ENCODE measurements around the gene SLC27A1. TPM values are rescaled to one million over a fixed set of nuclear protein-coding genes. Genes with fewer than 3 reads are reported as not detected.

Gene SLC27A1
- total and polyA plus RNA-seq, 10 of the 15 experiments (the other 5 are each of a cell fraction or from before 2014, with no cell fraction given) = 0.11 to 2.3 (median 1.2) TPM

- ChIA-PET CTCF (interaction anchor here (1.0 to 6.0 kb wide), 2 partner anchors 75 to 83 kb away, joined by 4 to 36 read pairs; partner anchors contain the start of gene CCDC194), SMC1A (ENCODE audit: uncharacterized antibody, unreplicated experiment) (interaction anchor here (0.6 to 0.8 kb wide), 2 partner anchors 17 to 26 kb away, joined by 3 to 5 read pairs; no protein-coding TSS in a partner anchor), RAD21 (ENCODE audit: unreplicated experiment) (no interaction called here), POLR2A (interaction anchor here (1.4 kb wide), 1 partner anchor 81 kb away, joined by 3 read pairs; no protein-coding TSS in a partner anchor)
- 2% methylated on average over 22 of the region's 31 CpGs for WGBS (ENCODE audit: insufficient coverage, insufficient replicate concordance, low lambda C conversion rate, missing lambda C conversion rate)
- FAIRE-seq = peak; percentile 75
- ATAC-seq = peak; percentile 87
- peak overlapping the region; percentile 61 for H3K27ac ChIP-seq (ENCODE audit: control insufficient read depth, insufficient read depth)
- peak; percentile 86 for DNase-seq (ENCODE audit: low read depth, low spot score)
- no peaks in the 10 kb centered on the region for H3K9me3 ChIP-seq (replicated peaks; ENCODE audit: control insufficient read depth, insufficient read depth, low read length)
- H3K9ac ChIP-seq (ENCODE audit: control insufficient read depth, insufficient read depth, low read length) = peak overlapping the region; percentile 61; the same call in 1 of the 2 replicates
- peak overlapping the region; percentile 99 for H2AFZ ChIP-seq (ENCODE audit: control insufficient read depth, low read depth, low read length)
- BruUV-seq (replicated peaks) = no TSS peak
- no peaks in the 10 kb centered on the region for H4K20me1 ChIP-seq (ENCODE audit: control insufficient read depth, insufficient read depth)
- H3K4me1 ChIP-seq (ENCODE audit: control insufficient read depth, insufficient read depth, low read length) = peaks cover 22% of the 10 kb centered on the region
- no peaks in the 10 kb centered on the region for H3K79me2 ChIP-seq (ENCODE audit: control insufficient read depth, insufficient read depth, low read length)
- in situ Hi-C loops (cut with MboI) = loop anchor here (5.0 kb wide), 2 partner anchors 72 to 122 kb away; no protein-coding TSS in a partner anchor
- H3K27me3 ChIP-seq (replicated peaks in 1 of 2; ENCODE audit: control insufficient read depth in 2 of 2, insufficient read depth in 2 of 2, low read length in 1 of 2) = no peaks in the 10 kb centered on the region
- peak overlapping the region; percentile 99 for H3K4me2 ChIP-seq (ENCODE audit: control insufficient read depth, insufficient read depth)
- peak overlapping the region; percentile 80 for H3K4me3 ChIP-seq
- intact Hi-C loops (cut with micrococcal nuclease; ENCODE audit: unreplicated experiment) = no loop called here
- no peaks in the 10 kb centered on the region for H3K36me3 ChIP-seq (ENCODE audit: control insufficient read depth in 2 of 2, insufficient read depth in 2 of 2, low read length in 1 of 2)
- TF ChIP-seq, protein P1, sequence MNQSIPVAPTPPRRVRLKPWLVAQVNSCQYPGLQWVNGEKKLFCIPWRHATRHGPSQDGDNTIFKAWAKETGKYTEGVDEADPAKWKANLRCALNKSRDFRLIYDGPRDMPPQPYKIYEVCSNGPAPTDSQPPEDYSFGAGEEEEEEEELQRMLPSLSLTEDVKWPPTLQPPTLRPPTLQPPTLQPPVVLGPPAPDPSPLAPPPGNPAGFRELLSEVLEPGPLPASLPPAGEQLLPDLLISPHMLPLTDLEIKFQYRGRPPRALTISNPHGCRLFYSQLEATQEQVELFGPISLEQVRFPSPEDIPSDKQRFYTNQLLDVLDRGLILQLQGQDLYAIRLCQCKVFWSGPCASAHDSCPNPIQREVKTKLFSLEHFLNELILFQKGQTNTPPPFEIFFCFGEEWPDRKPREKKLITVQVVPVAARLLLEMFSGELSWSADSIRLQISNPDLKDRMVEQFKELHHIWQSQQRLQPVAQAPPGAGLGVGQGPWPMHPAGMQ (IDR thresholded peaks at IDR 0.05; ENCODE audit: borderline replicate concordance) = no peak
- TF ChIP-seq ZNF24 (IDR thresholded peaks at IDR 0.05) (no peak), IKZF1 (conservative IDR thresholded peaks at IDR 0.05) (0 out of 2 replicates have a peak, but pooled peaks have one; percentile 56), YBX1 (IDR thresholded peaks at IDR 0.05) (no peak), SMAD1 (IDR thresholded peaks at IDR 0.05; ENCODE audit: low read depth, partially characterized antibody) (no peak), BHLHE40 (IDR thresholded peaks at IDR 0.05; ENCODE audit: borderline replicate concordance in 1 of 2, low read depth in 2 of 2, low read length in 1 of 2) (peak; percentile 52 to 76; a peak in 2 of 4 replicates), SUZ12 (IDR thresholded peaks at IDR 0.05; ENCODE audit: unreplicated experiment) (no peak), ZNF622 (IDR thresholded peaks at IDR 0.05) (no peak), HDAC6 (IDR thresholded peaks at IDR 0.05; ENCODE audit: unreplicated experiment) (no peak), POU2F2 (IDR thresholded peaks at IDR 0.05; ENCODE audit: borderline replicate concordance, low read depth, low read length) (no peak), KAT2A (conservative IDR thresholded peaks at IDR 0.05; ENCODE audit: control insufficient read depth, low read depth, low read length) (no peak), E2F4 (IDR thresholded peaks at IDR 0.05; ENCODE audit: low read depth, low read length) (no peak), SREBF2 (IDR thresholded peaks at IDR 0.05; ENCODE audit: low read length) (no peak), IKZF2 (IDR thresholded peaks at IDR 0.05) (no peak; a peak in 1 of 4 replicates), BRCA1 (IDR thresholded peaks at IDR 0.05; ENCODE audit: low read depth, low read length) (0 out of 2 replicates have a peak, but pooled peaks have one; percentile 19), SP1 (IDR thresholded peaks at IDR 0.05; ENCODE audit: low read depth, low read length) (no peak), YY1 (IDR thresholded peaks at IDR 0.05; ENCODE audit: low read depth, low read length) (peak; percentile 53; the same call in 1 of the 2 replicates), CHD2 (IDR thresholded peaks at IDR 0.05; ENCODE audit: borderline replicate concordance, low read depth, low read length) (peak; percentile 83), FOS (IDR thresholded peaks at IDR 0.05; ENCODE audit: borderline replicate concordance, extremely low read depth, insufficient read length) (no peak), RELA (IDR thresholded peaks at IDR 0.05; ENCODE audit: borderline replicate concordance, partially characterized antibody) (peak; percentile 61), NBN (IDR thresholded peaks at IDR 0.05) (0 out of 2 replicates have a peak, but pooled peaks have one; percentile 41)
- TF ChIP-seq, protein P2, sequence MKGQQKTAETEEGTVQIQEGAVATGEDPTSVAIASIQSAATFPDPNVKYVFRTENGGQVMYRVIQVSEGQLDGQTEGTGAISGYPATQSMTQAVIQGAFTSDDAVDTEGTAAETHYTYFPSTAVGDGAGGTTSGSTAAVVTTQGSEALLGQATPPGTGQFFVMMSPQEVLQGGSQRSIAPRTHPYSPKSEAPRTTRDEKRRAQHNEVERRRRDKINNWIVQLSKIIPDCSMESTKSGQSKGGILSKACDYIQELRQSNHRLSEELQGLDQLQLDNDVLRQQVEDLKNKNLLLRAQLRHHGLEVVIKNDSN (IDR thresholded peaks at IDR 0.05; ENCODE audit: borderline replicate concordance, extremely low read length, insufficient read depth, low read depth, low read length) = peak; percentile 41
Measured at GRCh38 chr19:17469481-17470067, 750 bp upstream of the SLC27A1 start.
